ENCODE measurements around the gene TBC1D17. TPM values are rescaled to one million over a fixed set of nuclear protein-coding genes. Genes with fewer than 3 reads are reported as not detected.

Gene TBC1D17
- polyA plus RNA-seq, 1 donor from 2014 or later = 13.1 TPM

DNA sequence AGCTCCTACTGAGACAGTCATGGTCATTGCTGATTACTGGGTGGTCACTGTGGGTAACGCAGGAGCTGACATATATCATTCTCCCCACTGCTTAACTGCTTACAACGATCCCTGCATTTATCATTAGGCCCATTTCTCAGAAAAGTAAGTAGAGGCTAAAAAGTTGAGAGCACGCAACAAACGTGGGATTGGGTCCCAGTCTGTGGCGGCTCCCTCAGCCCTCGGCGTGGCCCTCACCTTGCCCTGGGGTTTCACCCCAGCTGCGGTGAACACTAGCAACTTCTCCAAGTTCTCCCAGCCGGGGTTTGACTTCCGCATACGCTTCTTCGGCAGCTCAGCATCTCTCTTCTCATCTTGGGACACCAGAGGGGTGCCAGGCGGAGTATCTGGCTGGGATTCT is 12.6 kb upstream of the TBC1D17 start:
- Histone ChIP-seq H3K36me3 (ENCODE audit: insufficient read depth, low read length) (no peaks in the 10 kb centered on the region), H3K27me3 (ENCODE audit: insufficient read depth, low read depth, low read length) (no peaks in the 10 kb centered on the region), H3F3A (ENCODE audit: insufficient read depth, low read length, poor library complexity, severe bottlenecking) (no peaks in the 10 kb centered on the region), H3K9ac (ENCODE audit: low read length) (no peak overlapping the region), H3K27ac (ENCODE audit: low read length) (no peak overlapping the region), H3K79me2 (replicated peaks; ENCODE audit: insufficient read depth, low read length) (peaks cover 22% of the 10 kb centered on the region), H3K9me2 (ENCODE audit: insufficient read depth, low read length) (no peaks in the 10 kb centered on the region), H4K20me1 (ENCODE audit: insufficient read depth) (no peaks in the 10 kb centered on the region), H3K4me3 (ENCODE audit: low read length) (peak overlapping the region; percentile 77), H2AFZ (ENCODE audit: low read depth, low read length) (no peak overlapping the region), H3K4me2 (ENCODE audit: low read length) (no peak overlapping the region), H3K9me3 (ENCODE audit: low read length) (no peaks in the 10 kb centered on the region)
- TF ChIP-seq RAD21 (conservative IDR thresholded peaks at IDR 0.05) (no peak), EP300 (conservative IDR thresholded peaks at IDR 0.05; ENCODE audit: poor library complexity, severe bottlenecking) (no peak), MXI1 (conservative IDR thresholded peaks at IDR 0.05; ENCODE audit: poor library complexity, severe bottlenecking) (no peak), CTCF (IDR thresholded peaks at IDR 0.05; ENCODE audit: poor library complexity, severe bottlenecking) (no peak), POLR2AphosphoS5 (IDR thresholded peaks at IDR 0.05) (no peak), TAF1 (IDR thresholded peaks at IDR 0.05; ENCODE audit: low read depth) (no peak), EZH2 (IDR thresholded peaks at IDR 0.05; ENCODE audit: borderline replicate concordance, insufficient read depth, low read length, poor library complexity, severe bottlenecking) (no peak), SMC3 (conservative IDR thresholded peaks at IDR 0.05; ENCODE audit: poor library complexity) (no peak)
- TF ChIP-seq, protein P1, sequence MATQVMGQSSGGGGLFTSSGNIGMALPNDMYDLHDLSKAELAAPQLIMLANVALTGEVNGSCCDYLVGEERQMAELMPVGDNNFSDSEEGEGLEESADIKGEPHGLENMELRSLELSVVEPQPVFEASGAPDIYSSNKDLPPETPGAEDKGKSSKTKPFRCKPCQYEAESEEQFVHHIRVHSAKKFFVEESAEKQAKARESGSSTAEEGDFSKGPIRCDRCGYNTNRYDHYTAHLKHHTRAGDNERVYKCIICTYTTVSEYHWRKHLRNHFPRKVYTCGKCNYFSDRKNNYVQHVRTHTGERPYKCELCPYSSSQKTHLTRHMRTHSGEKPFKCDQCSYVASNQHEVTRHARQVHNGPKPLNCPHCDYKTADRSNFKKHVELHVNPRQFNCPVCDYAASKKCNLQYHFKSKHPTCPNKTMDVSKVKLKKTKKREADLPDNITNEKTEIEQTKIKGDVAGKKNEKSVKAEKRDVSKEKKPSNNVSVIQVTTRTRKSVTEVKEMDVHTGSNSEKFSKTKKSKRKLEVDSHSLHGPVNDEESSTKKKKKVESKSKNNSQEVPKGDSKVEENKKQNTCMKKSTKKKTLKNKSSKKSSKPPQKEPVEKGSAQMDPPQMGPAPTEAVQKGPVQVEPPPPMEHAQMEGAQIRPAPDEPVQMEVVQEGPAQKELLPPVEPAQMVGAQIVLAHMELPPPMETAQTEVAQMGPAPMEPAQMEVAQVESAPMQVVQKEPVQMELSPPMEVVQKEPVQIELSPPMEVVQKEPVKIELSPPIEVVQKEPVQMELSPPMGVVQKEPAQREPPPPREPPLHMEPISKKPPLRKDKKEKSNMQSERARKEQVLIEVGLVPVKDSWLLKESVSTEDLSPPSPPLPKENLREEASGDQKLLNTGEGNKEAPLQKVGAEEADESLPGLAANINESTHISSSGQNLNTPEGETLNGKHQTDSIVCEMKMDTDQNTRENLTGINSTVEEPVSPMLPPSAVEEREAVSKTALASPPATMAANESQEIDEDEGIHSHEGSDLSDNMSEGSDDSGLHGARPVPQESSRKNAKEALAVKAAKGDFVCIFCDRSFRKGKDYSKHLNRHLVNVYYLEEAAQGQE (IDR thresholded peaks at IDR 0.05; ENCODE audit: borderline replicate concordance) = no peak

- H3K4me3 ChIP-seq (ENCODE audit: low read length) = peak within 1 kb of the TSS; percentile 77
- TF ChIP-seq EP300 (conservative IDR thresholded peaks at IDR 0.05; ENCODE audit: poor library complexity, severe bottlenecking) = peak; percentile 60
- TF ChIP-seq, protein P1 (IDR thresholded peaks at IDR 0.05; ENCODE audit: borderline replicate concordance) = peak; percentile 20
- TF ChIP-seq CTCF (IDR thresholded peaks at IDR 0.05; ENCODE audit: poor library complexity, severe bottlenecking) = no peak
- no peak for TF ChIP-seq SMC3 (conservative IDR thresholded peaks at IDR 0.05; ENCODE audit: poor library complexity)
- peak; percentile 59 for TF ChIP-seq TAF1 (IDR thresholded peaks at IDR 0.05; ENCODE audit: low read depth)
- peak; percentile 98 for TF ChIP-seq MXI1 (conservative IDR thresholded peaks at IDR 0.05; ENCODE audit: poor library complexity, severe bottlenecking)
- peak; percentile 67 for TF ChIP-seq POLR2AphosphoS5 (IDR thresholded peaks at IDR 0.05)
- H3K9me3 ChIP-seq (ENCODE audit: low read length) = no peaks in the 10 kb centered on the region
- H3K9me2 ChIP-seq (ENCODE audit: insufficient read depth, low read length) = no peaks in the 10 kb centered on the region
- no peaks in the 10 kb centered on the region for H3K36me3 ChIP-seq (ENCODE audit: insufficient read depth, low read length)
- H3K27me3 ChIP-seq (ENCODE audit: insufficient read depth, low read depth, low read length) = no peaks in the 10 kb centered on the region
- no peaks in the 10 kb centered on the region for H4K20me1 ChIP-seq (ENCODE audit: insufficient read depth)
- H3K9ac ChIP-seq (ENCODE audit: low read length) = peak within 1 kb of the TSS; percentile 77
- H3F3A ChIP-seq (ENCODE audit: insufficient read depth, low read length, poor library complexity, severe bottlenecking) = no peaks in the 10 kb centered on the region
- peak within 1 kb of the TSS; percentile 74 for H3K4me2 ChIP-seq (ENCODE audit: low read length)
- H3K79me2 ChIP-seq (replicated peaks; ENCODE audit: insufficient read depth, low read length) = peaks cover 22% of the 10 kb centered on the region
- peak within 1 kb of the TSS; percentile 82 for H2AFZ ChIP-seq (ENCODE audit: low read depth, low read length)
- H3K27ac ChIP-seq (ENCODE audit: low read length) = peak within 1 kb of the TSS; percentile 91
Measured at GRCh38 chr19:49866933-49867782, 10.3 kb upstream of the TBC1D17 start, which contains the start of gene PNKP. PNKP (minus strand) TSS chr19:49867576; CDS start chr19:49867204, 372 bp downstream.

Data from neural cell (in vitro differentiated cells).